Measurements from ENCODE around the gene SPATA4.

The SPATA4 gene

GRCh38 chr4:176187624-176188023 lies 7.8 kb downstream of the SPATA4 start:
- FAIRE-seq (no peak), DNase-seq (ENCODE audit: insufficient read length) (no peak)
- TF ChIP-seq POLR2A (IDR thresholded peaks at IDR 0.05; ENCODE audit: low read depth, low read length) (no peak), POLR2AphosphoS5 (IDR thresholded peaks at IDR 0.05; ENCODE audit: low read depth, low read length) (no peak), TAF1 (IDR thresholded peaks at IDR 0.05; ENCODE audit: borderline replicate concordance, low read depth, low read length) (no peak)

DNA sequence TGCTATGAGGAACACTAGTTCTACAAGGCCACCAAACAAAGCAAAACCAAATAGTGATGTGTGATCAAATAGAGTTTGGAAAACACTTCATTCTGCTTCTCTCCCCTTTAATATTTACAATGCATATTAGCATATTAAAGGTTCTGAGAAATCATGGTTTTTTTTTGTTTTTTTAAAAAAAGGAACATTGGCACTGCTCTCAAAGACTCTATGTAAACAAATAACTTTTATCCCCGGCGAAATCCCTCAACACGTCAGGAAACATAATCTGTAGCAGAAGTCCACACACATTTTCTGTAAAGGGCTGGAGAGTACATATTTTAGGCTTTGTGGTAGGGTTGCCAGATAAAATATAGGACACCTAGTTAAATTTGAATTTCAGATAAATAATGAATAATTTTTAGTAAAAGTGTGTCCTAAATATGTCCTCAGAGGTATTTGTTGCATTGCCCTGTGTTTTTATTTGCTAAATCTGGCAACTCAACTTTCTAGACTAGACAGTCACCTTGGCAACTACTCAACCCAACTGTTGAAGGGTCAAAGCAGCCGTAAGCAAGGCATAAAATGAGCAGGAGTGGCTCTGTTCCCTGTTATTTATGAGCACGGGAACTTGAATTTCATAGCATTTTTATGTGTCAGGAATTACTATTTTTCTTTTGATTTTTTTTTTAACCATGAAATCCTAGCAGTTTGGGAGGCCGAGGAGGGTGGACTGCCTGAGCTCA lies 8.6 kb downstream of the SPATA4 start:
- no peak for DNase-seq (ENCODE audit: insufficient read length)
- TF ChIP-seq TAF1 (IDR thresholded peaks at IDR 0.05; ENCODE audit: borderline replicate concordance, low read depth, low read length) (no peak), POLR2AphosphoS5 (IDR thresholded peaks at IDR 0.05; ENCODE audit: low read depth, low read length) (no peak), POLR2A (IDR thresholded peaks at IDR 0.05; ENCODE audit: low read depth, low read length) (no peak)
- no peak for FAIRE-seq

DNA sequence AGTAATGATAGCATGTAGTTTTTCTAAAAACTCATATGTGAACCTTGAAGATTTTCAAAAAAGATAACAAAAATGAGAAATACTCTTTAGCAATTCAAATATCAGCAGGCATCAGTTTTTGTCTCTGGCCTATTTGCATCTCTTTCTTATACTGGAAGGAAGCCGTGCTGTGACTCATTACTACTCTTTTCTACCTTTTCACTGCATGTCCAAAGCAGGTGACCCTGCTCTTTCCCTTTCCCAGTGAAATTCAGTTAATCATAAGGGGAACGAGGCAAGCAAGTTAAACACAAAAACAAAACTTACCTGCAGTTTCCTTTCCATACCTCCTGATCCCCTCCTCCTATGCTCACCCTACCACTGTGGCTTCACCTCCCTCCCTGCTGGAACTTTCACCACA lies 9.3 kb downstream of the SPATA4 start:
- FAIRE-seq: no peak
- no peak for DNase-seq (ENCODE audit: insufficient read length)
- TF ChIP-seq POLR2A (IDR thresholded peaks at IDR 0.05; ENCODE audit: low read depth, low read length) (no peak), TAF1 (IDR thresholded peaks at IDR 0.05; ENCODE audit: borderline replicate concordance, low read depth, low read length) (no peak), POLR2AphosphoS5 (IDR thresholded peaks at IDR 0.05; ENCODE audit: low read depth, low read length) (no peak)

DNA sequence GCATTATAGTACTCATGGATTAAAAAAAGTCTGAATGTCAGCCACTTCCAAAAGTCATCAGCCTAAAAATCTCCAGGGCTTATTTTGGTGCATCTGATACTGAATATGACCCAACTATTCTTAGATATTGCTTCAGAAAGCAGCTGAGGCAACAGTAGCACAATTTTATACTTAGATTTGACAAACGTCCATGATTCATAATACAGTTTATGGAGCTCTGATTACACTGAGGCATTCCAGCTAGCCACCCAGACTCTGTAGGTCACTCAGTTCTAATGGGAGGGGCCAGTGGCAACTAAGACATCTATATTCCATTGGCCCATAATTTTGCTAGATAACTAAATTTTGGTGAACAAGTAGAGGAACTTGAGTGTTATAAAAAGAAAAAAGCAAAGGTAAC lies 10.3 kb downstream of the SPATA4 start:
- FAIRE-seq (no peak), DNase-seq (ENCODE audit: insufficient read length) (no peak)
- TF ChIP-seq POLR2AphosphoS5 (IDR thresholded peaks at IDR 0.05; ENCODE audit: low read depth, low read length): no peak

DNA sequence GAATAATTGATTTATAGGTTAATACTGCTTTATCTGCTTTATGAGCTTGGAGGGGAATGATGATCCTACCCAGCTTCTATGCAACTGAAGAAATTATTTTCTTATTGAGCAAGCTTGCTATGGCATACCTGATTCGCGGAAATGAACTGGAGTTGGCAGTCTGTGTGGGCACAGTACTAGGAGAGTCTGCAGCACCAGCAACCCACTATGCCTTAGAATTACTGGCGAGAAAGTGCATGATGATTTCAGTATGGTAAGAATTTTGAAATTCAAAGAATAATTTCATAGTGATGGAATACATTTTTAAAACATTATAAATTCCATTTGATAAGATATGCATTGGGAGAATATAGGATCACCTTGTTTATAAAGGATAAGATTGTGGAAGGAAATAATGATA lies 32.3 kb downstream of the SPATA4 start:
- DNase-seq (ENCODE audit: insufficient read length) (no peak), FAIRE-seq (no peak)
- TF ChIP-seq POLR2A (IDR thresholded peaks at IDR 0.05; ENCODE audit: low read depth, low read length) (no peak), TAF1 (IDR thresholded peaks at IDR 0.05; ENCODE audit: borderline replicate concordance, low read depth, low read length) (no peak), POLR2AphosphoS5 (IDR thresholded peaks at IDR 0.05; ENCODE audit: low read depth, low read length) (no peak)

DNA sequence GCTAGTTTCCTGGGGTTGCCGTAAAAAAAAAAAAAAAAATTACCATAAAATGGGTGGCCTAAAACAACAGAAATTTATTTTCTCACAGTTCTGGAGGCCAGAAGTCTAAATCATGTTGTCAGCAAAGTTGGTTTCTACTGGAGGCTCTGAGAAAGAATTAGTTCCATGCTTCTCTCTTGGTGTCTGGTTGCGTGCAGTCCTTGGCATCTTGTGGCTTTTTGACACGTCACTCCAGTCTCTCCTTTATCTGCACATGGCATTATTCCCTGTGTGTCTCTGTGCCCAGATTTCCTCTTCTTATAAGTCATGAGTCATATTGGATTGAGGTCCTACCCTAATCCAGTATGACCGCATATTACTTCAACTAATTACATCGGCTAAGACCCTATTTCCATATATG lies 38.7 kb downstream of the SPATA4 start:
- no peak for TF ChIP-seq POLR2AphosphoS5 (IDR thresholded peaks at IDR 0.05; ENCODE audit: low read depth, low read length)
- TF ChIP-seq TAF1 (IDR thresholded peaks at IDR 0.05; ENCODE audit: borderline replicate concordance, low read depth, low read length): no peak
- no peak for TF ChIP-seq POLR2A (IDR thresholded peaks at IDR 0.05; ENCODE audit: low read depth, low read length)
- DNase-seq (ENCODE audit: insufficient read length) (no peak), FAIRE-seq (no peak)

- TF ChIP-seq TAF1 (IDR thresholded peaks at IDR 0.05; ENCODE audit: borderline replicate concordance, low read depth, low read length) (no peak), POLR2AphosphoS5 (IDR thresholded peaks at IDR 0.05; ENCODE audit: low read depth, low read length) (no peak), POLR2A (IDR thresholded peaks at IDR 0.05; ENCODE audit: low read depth, low read length) (no peak)
- DNase-seq (ENCODE audit: insufficient read length) (no peak), FAIRE-seq (no peak)
Observed at GRCh38 chr4:176153124-176153523, 42.3 kb downstream of the SPATA4 start.

DNA sequence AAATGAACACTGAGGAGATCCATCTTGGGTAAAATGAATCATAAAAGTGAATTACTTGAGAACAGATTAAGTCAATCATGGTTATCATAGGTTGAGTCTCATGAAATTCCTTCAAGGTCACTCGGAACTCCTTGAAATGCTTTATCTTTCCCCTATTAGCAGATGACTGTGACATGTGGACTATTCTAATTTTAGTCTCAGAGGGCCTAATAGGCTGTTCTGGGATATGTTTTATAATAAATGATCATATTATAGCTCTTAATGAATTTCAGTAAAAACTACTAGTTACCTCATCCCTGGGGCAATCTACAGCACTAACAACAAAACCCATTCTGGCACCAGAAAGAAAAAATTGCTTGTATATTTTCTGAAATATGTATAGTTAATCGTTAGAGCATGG lies 44.7 kb downstream of the SPATA4 start:
- no peak for FAIRE-seq
- no peak for DNase-seq (ENCODE audit: insufficient read length)
- TF ChIP-seq TAF1 (IDR thresholded peaks at IDR 0.05; ENCODE audit: borderline replicate concordance, low read depth, low read length): no peak
- no peak for TF ChIP-seq POLR2A (IDR thresholded peaks at IDR 0.05; ENCODE audit: low read depth, low read length)
- TF ChIP-seq POLR2AphosphoS5 (IDR thresholded peaks at IDR 0.05; ENCODE audit: low read depth, low read length): no peak

DNA sequence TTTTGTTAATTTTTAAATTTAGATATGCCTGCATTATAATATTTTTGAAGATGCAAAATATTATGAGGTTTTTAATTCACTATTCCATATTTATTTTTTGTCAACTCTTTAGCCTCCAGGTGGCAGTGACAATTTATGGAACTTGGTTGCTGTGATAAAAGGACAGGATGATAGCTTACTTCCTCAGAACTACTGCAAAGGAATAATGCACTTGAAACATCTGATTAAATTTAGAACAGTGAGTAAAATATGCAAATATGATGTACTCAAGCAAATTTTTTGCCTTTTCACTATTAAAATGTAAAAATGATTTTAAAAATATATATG lies 45.1 kb downstream of the SPATA4 start:
- DNase-seq (ENCODE audit: insufficient read length) (no peak), FAIRE-seq (no peak)
- TF ChIP-seq TAF1 (IDR thresholded peaks at IDR 0.05; ENCODE audit: borderline replicate concordance, low read depth, low read length) (no peak), POLR2AphosphoS5 (IDR thresholded peaks at IDR 0.05; ENCODE audit: low read depth, low read length) (no peak), POLR2A (IDR thresholded peaks at IDR 0.05; ENCODE audit: low read depth, low read length) (no peak)

- TF ChIP-seq POLR2A (IDR thresholded peaks at IDR 0.05; ENCODE audit: low read depth, low read length): no peak
- no peak for TF ChIP-seq POLR2AphosphoS5 (IDR thresholded peaks at IDR 0.05; ENCODE audit: low read depth, low read length)
- no peak for TF ChIP-seq TAF1 (IDR thresholded peaks at IDR 0.05; ENCODE audit: borderline replicate concordance, low read depth, low read length)
- DNase-seq (ENCODE audit: insufficient read length) (no peak), FAIRE-seq (no peak)
Observed at GRCh38 chr4:176149680-176150355, 45.6 kb downstream of the SPATA4 start.

GRCh38 chr4:176142253-176142652 lies 53.1 kb downstream of the SPATA4 start:
- peak; percentile 5 for FAIRE-seq
- TF ChIP-seq POLR2A (IDR thresholded peaks at IDR 0.05; ENCODE audit: low read depth, low read length): no peak
- DNase-seq (ENCODE audit: insufficient read length): no peak

GRCh38 chr4:176139518-176139917 lies 55.9 kb downstream of the SPATA4 start:
- TF ChIP-seq POLR2A (IDR thresholded peaks at IDR 0.05; ENCODE audit: low read depth, low read length): no peak
- no peak for TF ChIP-seq POLR2AphosphoS5 (IDR thresholded peaks at IDR 0.05; ENCODE audit: low read depth, low read length)
- no peak for TF ChIP-seq TAF1 (IDR thresholded peaks at IDR 0.05; ENCODE audit: borderline replicate concordance, low read depth, low read length)
- DNase-seq (ENCODE audit: insufficient read length) (no peak), FAIRE-seq (no peak)
